DND-41 (cell line): Measurements from ENCODE around the gene RAD51B.

Source experiments
- ATAC-seq: fragments of 200-7000 bp; cut with Tn5 transposase; 3 replicates; pipeline ENCODE4 v1.9.1; 2021; ENCODE audit warnings: low read depth; ENCODE audit not compliant: insufficient read depth
- DNase-seq: peaks from one replicate; pipeline ENCODE4 v3.0.0-alpha.2; 2020
- H2AFZ ChIP-seq: 2 replicates; pipeline ENCODE4 v1.6.0; 2012; ENCODE audit warnings: low read depth, low read length
- H3K27ac ChIP-seq: 2 replicates; pipeline ENCODE4 v1.5.1; 2012; ENCODE audit warnings: low read length, inconsistent platforms
- H3K27me3 ChIP-seq: fragments of 200-600 bp; sonication (generic); 2 replicates; pipeline ENCODE4 v1.6.0; 2012; ENCODE audit warnings: low read length, mild to moderate bottlenecking, inconsistent platforms; ENCODE audit not compliant: insufficient read depth, poor library complexity
- H3K36me3 ChIP-seq: 2 replicates; pipeline ENCODE4 v1.5.1; 2012; ENCODE audit warnings: low read length, inconsistent platforms; ENCODE audit not compliant: insufficient read depth
- H3K4me1 ChIP-seq: 2 replicates; pipeline ENCODE4 v1.5.1; 2012; ENCODE audit warnings: mild to moderate bottlenecking, low read length; ENCODE audit not compliant: insufficient read depth
- H3K4me2 ChIP-seq: 2 replicates; pipeline ENCODE4 v1.6.0; 2012; ENCODE audit warnings: mild to moderate bottlenecking, moderate library complexity, low read length, inconsistent platforms; ENCODE audit not compliant: insufficient read depth
- H3K4me3 ChIP-seq, 2 experiments: fragments of 200-600 bp in 1 of 2; shearing (Covaris generic) in 1 of 2; 2 replicates each; pipeline ENCODE4 v1.5.1; 2012 to 2016; ENCODE audit warnings: inconsistent platforms in 2 of 2, low read length in 2 of 2, mild to moderate bottlenecking in 2 of 2, low read depth in 1 of 2, moderate library complexity in 1 of 2
- H3K79me2 ChIP-seq: 2 replicates; pipeline ENCODE4 v1.6.0; 2012; ENCODE audit warnings: low read length, inconsistent platforms; ENCODE audit not compliant: insufficient read depth
- H3K9ac ChIP-seq: 2 replicates; pipeline ENCODE4 v1.6.0; 2012; ENCODE audit warnings: low read depth, mild to moderate bottlenecking, inconsistent platforms, low read length, moderate library complexity
- H3K9me3 ChIP-seq: 2 replicates; pipeline ENCODE4 v1.5.1; 2012; ENCODE audit warnings: low read length, moderate library complexity, mild to moderate bottlenecking, inconsistent platforms; ENCODE audit not compliant: insufficient read depth, severe bottlenecking
- H4K20me1 ChIP-seq: 2 replicates; pipeline ENCODE4 v1.6.0; 2012; ENCODE audit warnings: low read length; ENCODE audit not compliant: insufficient read depth
- EZH2 ChIP-seq: IDR thresholded peaks from 3 replicates; pipeline ENCODE4 v1.6.1; 2012; ENCODE audit warnings: borderline replicate concordance, low read depth, mild to moderate bottlenecking, moderate library complexity, low read length, inconsistent platforms; ENCODE audit not compliant: severe bottlenecking
- TF ChIP-seq, protein P1 (sequence below): IDR thresholded peaks from 2 replicates; pipeline ENCODE4 v1.5.1; 2012; ENCODE audit warnings: borderline replicate concordance, low read length, moderate library complexity, mild to moderate bottlenecking; ENCODE audit not compliant: poor library complexity, severe bottlenecking; ENCODE audit errors: extremely low read depth

RAD51B gene

DNA sequence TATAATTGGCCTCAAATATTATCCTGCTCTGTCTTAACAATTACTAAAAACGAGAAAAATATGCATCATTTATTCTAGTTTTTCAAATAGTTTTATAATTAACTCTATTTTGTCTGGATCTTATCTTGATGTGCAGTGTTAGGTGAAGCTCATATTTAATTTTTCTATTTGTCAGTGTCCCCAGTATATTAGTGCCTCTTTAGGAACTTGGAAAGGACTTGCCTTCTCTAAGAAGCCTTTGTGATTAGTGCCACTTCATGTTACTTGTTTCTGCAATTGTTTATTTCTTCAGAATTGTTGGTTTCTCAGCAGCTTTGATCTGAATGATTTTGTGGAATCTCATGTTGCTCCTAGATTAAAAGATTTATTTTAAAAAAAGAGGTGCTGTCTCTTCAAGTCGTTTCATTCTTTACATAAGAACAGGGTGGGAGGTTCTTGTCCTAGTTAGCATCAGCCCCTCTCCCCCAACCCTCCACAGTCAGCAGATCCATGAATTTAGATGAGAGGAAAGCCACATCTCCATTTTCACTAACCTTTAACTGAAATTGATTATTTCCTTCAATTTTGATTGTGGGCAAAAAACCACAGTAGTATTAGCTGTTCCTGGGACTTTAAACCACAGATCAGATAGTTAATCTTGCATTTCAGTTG, 434.4 kb downstream of the RAD51B start:
- ATAC-seq (no peak), DNase-seq (no peak)
- no peaks in the 10 kb centered on the region for H3K36me3 ChIP-seq
- no peaks in the 10 kb centered on the region for H3K9me3 ChIP-seq
- H2AFZ ChIP-seq: no peak overlapping the region
- H3K4me1 ChIP-seq: no peaks in the 10 kb centered on the region
- no peak overlapping the region for H3K4me2 ChIP-seq
- no peaks in the 10 kb centered on the region for H4K20me1 ChIP-seq
- no peaks in the 10 kb centered on the region for H3K27me3 ChIP-seq
- no peak overlapping the region for H3K9ac ChIP-seq
- TF ChIP-seq, protein P1, sequence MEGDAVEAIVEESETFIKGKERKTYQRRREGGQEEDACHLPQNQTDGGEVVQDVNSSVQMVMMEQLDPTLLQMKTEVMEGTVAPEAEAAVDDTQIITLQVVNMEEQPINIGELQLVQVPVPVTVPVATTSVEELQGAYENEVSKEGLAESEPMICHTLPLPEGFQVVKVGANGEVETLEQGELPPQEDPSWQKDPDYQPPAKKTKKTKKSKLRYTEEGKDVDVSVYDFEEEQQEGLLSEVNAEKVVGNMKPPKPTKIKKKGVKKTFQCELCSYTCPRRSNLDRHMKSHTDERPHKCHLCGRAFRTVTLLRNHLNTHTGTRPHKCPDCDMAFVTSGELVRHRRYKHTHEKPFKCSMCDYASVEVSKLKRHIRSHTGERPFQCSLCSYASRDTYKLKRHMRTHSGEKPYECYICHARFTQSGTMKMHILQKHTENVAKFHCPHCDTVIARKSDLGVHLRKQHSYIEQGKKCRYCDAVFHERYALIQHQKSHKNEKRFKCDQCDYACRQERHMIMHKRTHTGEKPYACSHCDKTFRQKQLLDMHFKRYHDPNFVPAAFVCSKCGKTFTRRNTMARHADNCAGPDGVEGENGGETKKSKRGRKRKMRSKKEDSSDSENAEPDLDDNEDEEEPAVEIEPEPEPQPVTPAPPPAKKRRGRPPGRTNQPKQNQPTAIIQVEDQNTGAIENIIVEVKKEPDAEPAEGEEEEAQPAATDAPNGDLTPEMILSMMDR: no peak
- no peak for TF ChIP-seq EZH2
- no peak overlapping the region for H3K4me3 ChIP-seq
- no peaks in the 10 kb centered on the region for H3K79me2 ChIP-seq
- H3K27ac ChIP-seq: no peak overlapping the region

DNA sequence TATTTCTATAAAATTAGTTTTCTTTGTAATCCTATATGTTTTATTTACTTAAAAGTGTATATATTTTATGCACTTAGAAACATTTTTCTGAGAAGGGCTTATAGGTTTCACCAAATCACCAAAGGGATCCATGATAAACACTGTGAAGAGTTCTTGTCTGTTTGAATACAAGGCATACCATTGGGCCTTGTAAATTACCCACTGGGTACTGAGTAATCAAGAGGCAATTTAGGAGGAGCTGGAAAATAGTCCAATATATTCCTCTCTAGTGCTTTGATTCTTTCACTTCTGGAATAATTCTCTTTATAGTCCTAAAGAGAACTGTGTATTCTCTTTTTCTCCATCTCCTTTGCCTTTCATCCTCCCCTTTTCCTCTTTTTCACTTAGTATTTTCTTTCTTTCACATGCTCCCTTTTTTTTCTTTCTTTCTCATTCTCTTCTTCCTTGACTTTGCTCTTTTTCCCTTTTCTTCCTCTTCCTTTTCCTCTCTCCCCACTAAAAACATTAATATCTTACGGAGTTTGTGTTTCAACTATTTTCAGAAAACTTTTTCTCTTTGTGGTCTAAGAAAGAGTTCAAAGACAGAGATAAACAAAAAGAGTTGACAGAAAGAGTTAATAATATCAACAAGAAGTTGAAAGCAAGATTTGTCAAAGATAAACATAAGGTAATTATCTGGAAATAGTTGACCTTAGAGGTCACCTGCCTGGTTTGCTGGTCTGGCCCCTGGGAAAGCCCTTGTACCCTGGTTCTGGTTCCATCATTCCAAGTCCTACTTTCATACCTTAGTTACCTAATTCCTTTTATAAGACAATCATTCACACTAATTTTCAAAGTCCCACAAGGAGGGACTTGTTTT, 435.3 kb downstream of the RAD51B start:
- no peak overlapping the region for H3K4me2 ChIP-seq

GRCh38 chr14:68255693-68256178, 436.2 kb downstream of the RAD51B start:
- ATAC-seq (no peak), DNase-seq (no peak)
- no peak overlapping the region for H3K4me3 ChIP-seq
- no peaks in the 10 kb centered on the region for H3K36me3 ChIP-seq
- no peaks in the 10 kb centered on the region for H4K20me1 ChIP-seq
- H3K79me2 ChIP-seq: no peaks in the 10 kb centered on the region
- H3K9ac ChIP-seq: no peak overlapping the region
- no peak overlapping the region for H3K27ac ChIP-seq
- H3K4me2 ChIP-seq: no peak overlapping the region
- no peak overlapping the region for H2AFZ ChIP-seq
- H3K4me1 ChIP-seq: no peaks in the 10 kb centered on the region
- H3K9me3 ChIP-seq: no peaks in the 10 kb centered on the region
- H3K27me3 ChIP-seq: no peaks in the 10 kb centered on the region
- no peak for TF ChIP-seq EZH2
- TF ChIP-seq, protein P1: no peak

More for the DNA sequence above, 435.3 kb downstream of the RAD51B start:
- Histone ChIP-seq H3K79me2 (no peaks in the 10 kb centered on the region), H2AFZ (no peak overlapping the region), H3K27me3 (no peaks in the 10 kb centered on the region), H3K27ac (no peak overlapping the region), H3K36me3 (no peaks in the 10 kb centered on the region), H3K9ac (no peak overlapping the region), H4K20me1 (no peaks in the 10 kb centered on the region), H3K9me3 (no peaks in the 10 kb centered on the region), H3K4me1 (no peaks in the 10 kb centered on the region), H3K4me3 (no peak overlapping the region)
- TF ChIP-seq, protein P1: no peak
- no peak for TF ChIP-seq EZH2
- ATAC-seq: no peak
- no peak for DNase-seq
